Activated CD4-positive, alpha-beta T cell treated with anti-CD3 and anti-CD28 coated beads, Interleukin-2, amount 10 ng/mL, durations not matched to agents 7 days and 5 days (primary cell): ENCODE data around the gene PTRH1. TPM values are rescaled to one million over a fixed set of nuclear protein-coding genes. Genes with fewer than 3 reads are reported as not detected.

Experiments
- CTCF ChIA-PET: fragments of 350-600 bp; sonication (Branson Sonifier 250); formaldehyde crosslinking; loops from one replicate; lab custom pipeline; 2021; ENCODE audit warnings: antibody characterized with exemption; lab: Charles Lee
- POLR2A ChIA-PET: fragments of 350-600 bp; sonication (Branson Sonifier 250); formaldehyde crosslinking; loops from one replicate; lab custom pipeline; 2021; ENCODE audit warnings: antibody characterized with exemption; lab: Charles Lee
- DNase-seq: peaks from one replicate; pipeline ENCODE4 v3.0.0-alpha.2; 2020
- H3K27ac Mint-ChIP-seq: one replicate; pipeline ENCODE4 v1.8.0; 2021; ENCODE audit warnings: mild to moderate bottlenecking, moderate library complexity, mixed read lengths
- H3K27me3 Mint-ChIP-seq: one replicate; pipeline ENCODE4 v1.8.0; 2021; ENCODE audit warnings: mixed read lengths
- H3K36me3 Mint-ChIP-seq: one replicate; pipeline ENCODE4 v1.8.0; 2021; ENCODE audit warnings: low read depth, mixed read lengths
- H3K4me1 Mint-ChIP-seq: one replicate; pipeline ENCODE4 v1.8.0; 2021; ENCODE audit warnings: mixed read lengths
- H3K4me3 Mint-ChIP-seq: one replicate; pipeline ENCODE4 v1.8.0; 2021; ENCODE audit warnings: mild to moderate bottlenecking, moderate library complexity, mixed read lengths
- H3K9me3 Mint-ChIP-seq: one replicate; pipeline ENCODE4 v1.8.0; 2021; ENCODE audit warnings: mixed read lengths
- total RNA-seq, 2 experiments: library from RNA; stranded (reverse); gene quantifications; one replicate each; pipeline ENCODE4 v1.2.3, GENCODE V29; 2021

Gene PTRH1
- total RNA-seq, 2 experiments from 2014 or later = 8.7 to 11.0 TPM

GRCh38 chr9:127683723-127684122 is 31.7 kb downstream of the PTRH1 start:
- Mint-ChIP-seq H3K36me3 (no peaks in the 10 kb centered on the region), H3K4me1 (no peaks in the 10 kb centered on the region), H3K4me3 (no peak overlapping the region), H3K27me3 (no peaks in the 10 kb centered on the region), H3K9me3 (no peaks in the 10 kb centered on the region), H3K27ac (no peak overlapping the region)
- ChIA-PET CTCF (interaction anchor here (0.6 to 1.9 kb wide), 2 partner anchors 51 to 79 kb away, joined by 5 to 6 read pairs; partner anchors contain the start of gene TOR2A), POLR2A (no interaction called here)
- no peak for DNase-seq

GRCh38 chr9:127682351-127683136 is 32.9 kb downstream of the PTRH1 start:
- CTCF ChIA-PET = interaction anchor here (1.9 kb wide), 1 partner anchor 52 kb away, joined by 5 read pairs; the partner anchor contains the start of gene TOR2A
- Mint-ChIP-seq H3K36me3 (no peaks in the 10 kb centered on the region), H3K4me3 (no peak overlapping the region), H3K27me3 (no peaks in the 10 kb centered on the region), H3K4me1 (no peaks in the 10 kb centered on the region), H3K27ac (no peak overlapping the region), H3K9me3 (no peaks in the 10 kb centered on the region)
- POLR2A ChIA-PET = no interaction called here
- DNase-seq = no peak

- H3K36me3 Mint-ChIP-seq = no peaks in the 10 kb centered on the region
- no peak overlapping the region for H3K4me3 Mint-ChIP-seq
- CTCF ChIA-PET = interaction anchor here (1.1 kb wide), 1 partner anchor 54 kb away, joined by 3 read pairs; the partner anchor contains the start of gene TOR2A
- no peaks in the 10 kb centered on the region for H3K27me3 Mint-ChIP-seq
- no peaks in the 10 kb centered on the region for H3K4me1 Mint-ChIP-seq
- no peaks in the 10 kb centered on the region for H3K9me3 Mint-ChIP-seq
- H3K27ac Mint-ChIP-seq = no peak overlapping the region
- DNase-seq = no peak
- POLR2A ChIA-PET = no interaction called here
These were observed 34.6 kb downstream of the PTRH1 start for GRCh38 chr9:127680846-127681245.

- ChIA-PET CTCF (interaction anchor here (1.1 kb wide), 1 partner anchor 55 kb away, joined by 3 read pairs; the partner anchor contains the start of gene TOR2A), POLR2A (no interaction called here)
- Mint-ChIP-seq H3K4me3 (no peak overlapping the region), H3K4me1 (no peaks in the 10 kb centered on the region), H3K9me3 (no peaks in the 10 kb centered on the region), H3K27ac (no peak overlapping the region), H3K27me3 (no peaks in the 10 kb centered on the region), H3K36me3 (no peaks in the 10 kb centered on the region)
- DNase-seq = no peak
These were observed 35.2 kb downstream of the PTRH1 start for GRCh38 chr9:127680226-127680625.

GRCh38 chr9:127679506-127679905 is 36.0 kb downstream of the PTRH1 start:
- H3K27ac Mint-ChIP-seq = no peak overlapping the region
- no peaks in the 10 kb centered on the region for H3K4me1 Mint-ChIP-seq
- no peaks in the 10 kb centered on the region for H3K9me3 Mint-ChIP-seq
- ChIA-PET POLR2A (no interaction called here), CTCF (interaction anchor here (1.1 kb wide), 1 partner anchor 55 kb away, joined by 3 read pairs; the partner anchor contains the start of gene TOR2A)
- H3K36me3 Mint-ChIP-seq = no peaks in the 10 kb centered on the region
- no peak for DNase-seq
- no peak overlapping the region for H3K4me3 Mint-ChIP-seq
- no peaks in the 10 kb centered on the region for H3K27me3 Mint-ChIP-seq

- DNase-seq = no peak
- POLR2A ChIA-PET = no interaction called here
- no peak overlapping the region for H3K27ac Mint-ChIP-seq
- H3K27me3 Mint-ChIP-seq = no peaks in the 10 kb centered on the region
- no peaks in the 10 kb centered on the region for H3K36me3 Mint-ChIP-seq
- H3K4me1 Mint-ChIP-seq = no peaks in the 10 kb centered on the region
- CTCF ChIA-PET = interaction anchor here (0.7 kb wide), 1 partner anchor 23 kb away, joined by 3 read pairs; no protein-coding TSS in a partner anchor
- H3K4me3 Mint-ChIP-seq = no peak overlapping the region
- no peaks in the 10 kb centered on the region for H3K9me3 Mint-ChIP-seq
These were observed 38.8 kb downstream of the PTRH1 start for GRCh38 chr9:127676638-127677037.

GRCh38 chr9:127673234-127673633 is 42.2 kb downstream of the PTRH1 start:
- Mint-ChIP-seq H3K36me3 (no peaks in the 10 kb centered on the region), H3K4me3 (no peak overlapping the region), H3K27ac (no peak overlapping the region), H3K27me3 (peaks cover under 1% of the 10 kb centered on the region), H3K9me3 (no peaks in the 10 kb centered on the region), H3K4me1 (no peaks in the 10 kb centered on the region)
- no peak for DNase-seq
- ChIA-PET POLR2A (no interaction called here), CTCF (no interaction called here)

- CTCF ChIA-PET = interaction anchor here (0.6 to 2.0 kb wide), 4 partner anchors 8 to 44 kb away, joined by 3 to 8 read pairs (median 4); no protein-coding TSS in a partner anchor
- H3K27ac Mint-ChIP-seq = no peak overlapping the region
- peaks cover 2% of the 10 kb centered on the region for H3K27me3 Mint-ChIP-seq
- DNase-seq = no peak
- no peaks in the 10 kb centered on the region for H3K36me3 Mint-ChIP-seq
- H3K4me3 Mint-ChIP-seq = no peak overlapping the region
- POLR2A ChIA-PET = no interaction called here
- H3K4me1 Mint-ChIP-seq = no peaks in the 10 kb centered on the region
- no peaks in the 10 kb centered on the region for H3K9me3 Mint-ChIP-seq
These were observed 47.6 kb downstream of the PTRH1 start for GRCh38 chr9:127667906-127668305.

GRCh38 chr9:127667127-127667844 is 48.2 kb downstream of the PTRH1 start:
- H3K36me3 Mint-ChIP-seq = no peaks in the 10 kb centered on the region

GRCh38 chr9:127664678-127665507 is 50.6 kb downstream of the PTRH1 start:
- H3K27ac Mint-ChIP-seq = no peak overlapping the region
- ChIA-PET CTCF (interaction anchor here (0.9 to 1.3 kb wide), 2 partner anchors 9 to 143 kb away, joined by 4 read pairs; no protein-coding TSS in a partner anchor), POLR2A (interaction anchor here (0.5 kb wide), 1 partner anchor 186 kb away, joined by 3 read pairs; no protein-coding TSS in a partner anchor)
- H3K36me3 Mint-ChIP-seq = no peaks in the 10 kb centered on the region
- no peaks in the 10 kb centered on the region for H3K4me1 Mint-ChIP-seq
- H3K9me3 Mint-ChIP-seq = no peaks in the 10 kb centered on the region
- peaks cover 2% of the 10 kb centered on the region for H3K27me3 Mint-ChIP-seq
- no peak overlapping the region for H3K4me3 Mint-ChIP-seq
- DNase-seq = no peak

More at GRCh38 chr9:127667127-127667844, 48.2 kb downstream of the PTRH1 start:
- no peak for DNase-seq
- ChIA-PET CTCF (interaction anchor here (0.6 to 2.0 kb wide), 4 partner anchors 9 to 45 kb away, joined by 3 to 8 read pairs (median 4); no protein-coding TSS in a partner anchor), POLR2A (no interaction called here)
- Mint-ChIP-seq H3K27me3 (peaks cover 2% of the 10 kb centered on the region), H3K4me1 (no peaks in the 10 kb centered on the region), H3K27ac (no peak overlapping the region), H3K4me3 (no peak overlapping the region), H3K9me3 (no peaks in the 10 kb centered on the region)

GRCh38 chr9:127664324-127664677 is 51.2 kb downstream of the PTRH1 start:
- no peaks in the 10 kb centered on the region for H3K36me3 Mint-ChIP-seq
- peaks cover 2% of the 10 kb centered on the region for H3K27me3 Mint-ChIP-seq
- ChIA-PET POLR2A (no interaction called here), CTCF (interaction anchor here (1.3 kb wide), 1 partner anchor 143 kb away, joined by 4 read pairs; no protein-coding TSS in a partner anchor)
- no peaks in the 10 kb centered on the region for H3K9me3 Mint-ChIP-seq
- no peak overlapping the region for H3K27ac Mint-ChIP-seq
- no peak overlapping the region for H3K4me3 Mint-ChIP-seq
- no peak for DNase-seq
- H3K4me1 Mint-ChIP-seq = no peaks in the 10 kb centered on the region
